B cell (primary cell): ENCODE measurements around the gene SUSD3. TPM values are rescaled to one million over a fixed set of nuclear protein-coding genes. Genes with fewer than 3 reads are reported as not detected.

ENCODE experiments used
- ATAC-seq: fragments of 200-7000 bp; cut with Tn5 transposase; one replicate; pipeline ENCODE4 v1.10.0; 2021; ENCODE audit warnings: low read depth, mild to moderate bottlenecking, moderate number of reproducible peaks, moderate library complexity
- CTCF ChIA-PET: fragments of 350-600 bp; sonication (Branson Sonifier 250); formaldehyde crosslinking; loops from one replicate; lab custom pipeline; 2021; ENCODE audit warnings: antibody characterized with exemption, inconsistent platforms; lab: Charles Lee
- POLR2A ChIA-PET: fragments of 350-600 bp; sonication (Branson Sonifier 250); formaldehyde crosslinking; loops from one replicate; lab custom pipeline; 2021; ENCODE audit warnings: antibody characterized with exemption; lab: Charles Lee
- DNase-seq: peaks from one replicate; pipeline ENCODE4 v3.0.0; 2013
- H2AFZ ChIP-seq: 2 replicates; pipeline ENCODE4 v1.6.1; 2012; ENCODE audit warnings: mild to moderate bottlenecking, low read depth, low read length; ENCODE audit not compliant: insufficient read depth, poor library complexity, severe bottlenecking
- H3K27ac ChIP-seq, 2 donors: 1 replicate in 1 of 2; 2 replicates in 1 of 2; pipeline ENCODE4 v1.5.1; 2012 to 2013; ENCODE audit warnings: low read length in 2 of 2, mild to moderate bottlenecking in 2 of 2, moderate library complexity in 1 of 2
- H3K27me3 ChIP-seq, 4 experiments: fragments of 200-600 bp in 1 of 4; sonication (generic) in 1 of 4; replicated peaks in 1 of 4; 1 replicate in 2 of 4; 2 replicates in 2 of 4; pipeline versions ENCODE4 v1.6.1 to v1.7.0; 2013 to 2016; ENCODE audit warnings: low read length in 3 of 4, mild to moderate bottlenecking in 2 of 4, mixed read lengths in 1 of 4, moderate library complexity in 1 of 4; ENCODE audit not compliant: insufficient read depth in 4 of 4, control insufficient read depth in 3 of 4; ENCODE audit errors: control extremely low read depth in 1 of 4
- H3K36me3 ChIP-seq, 2 experiments: replicated peaks in 1 of 2; 1 replicate in 1 of 2; 2 replicates in 1 of 2; pipeline versions ENCODE4 v1.6.1 to v1.7.1; 2013; ENCODE audit warnings: low read length in 1 of 2; ENCODE audit not compliant: insufficient read depth in 2 of 2, control insufficient read depth in 1 of 2; ENCODE audit errors: control extremely low read depth in 1 of 2, extremely low read depth in 1 of 2
- H3K4me1 ChIP-seq, 2 donors: fragments of 200-600 bp in 1 of 2; sonication (generic) in 1 of 2; 1 replicate in 1 of 2; 2 replicates in 1 of 2; pipeline versions ENCODE4 v1.5.1 to v1.6.1; 2013 to 2017; ENCODE audit warnings: low read length in 2 of 2; ENCODE audit not compliant: control insufficient read depth in 2 of 2, insufficient read depth in 2 of 2
- H3K4me2 ChIP-seq: replicated peaks from 2 replicates; pipeline ENCODE3; 2012; ENCODE audit warnings: mild to moderate bottlenecking, low read depth, low read length; ENCODE audit not compliant: poor library complexity, severe bottlenecking
- H3K4me3 ChIP-seq, 5 experiments: fragments of 200-600 bp in 1 of 5; sonication (generic) in 1 of 5; 1 replicate in 3 of 5; 2 replicates in 2 of 5; pipeline versions ENCODE4 v1.5.1 to v1.7.0; 2011 to 2016; ENCODE audit warnings: low read length in 4 of 5, mild to moderate bottlenecking in 4 of 5, low read depth in 2 of 5, control low read depth in 1 of 5, moderate library complexity in 1 of 5; ENCODE audit not compliant: insufficient read depth in 1 of 5; ENCODE audit errors: control extremely low read depth in 1 of 5, extremely low read depth in 1 of 5
- H3K79me2 ChIP-seq: fragments of 200-600 bp; sonication (generic); one replicate; pipeline ENCODE4 v1.6.0; 2016; ENCODE audit warnings: low read length; ENCODE audit not compliant: control insufficient read depth, insufficient read depth
- H3K9ac ChIP-seq: fragments of 200-600 bp; sonication (generic); 2 replicates; pipeline ENCODE4 v1.6.1; 2017; ENCODE audit warnings: mild to moderate bottlenecking, low read length, moderate library complexity
- H3K9me3 ChIP-seq, 3 donors: one replicate each; pipeline versions ENCODE4 v1.6.1 to v1.7.1; 2013; ENCODE audit warnings: low read length in 2 of 3; ENCODE audit not compliant: control insufficient read depth in 2 of 3, insufficient read depth in 1 of 3; ENCODE audit errors: control extremely low read depth in 1 of 3
- H4K20me1 ChIP-seq: 2 replicates; pipeline ENCODE4 v1.6.0; 2012; ENCODE audit warnings: mild to moderate bottlenecking, low read length; ENCODE audit not compliant: insufficient read depth, control insufficient read depth, poor library complexity, severe bottlenecking
- H3K27ac Mint-ChIP-seq: one replicate; pipeline ENCODE4 v1.8.0; 2021; ENCODE audit warnings: mixed read lengths
- H3K27me3 Mint-ChIP-seq: one replicate; pipeline ENCODE4 v1.8.0; 2021; ENCODE audit warnings: mixed read lengths
- H3K4me1 Mint-ChIP-seq: one replicate; pipeline ENCODE4 v1.8.0; 2021; ENCODE audit warnings: mixed read lengths
- H3K4me3 Mint-ChIP-seq: one replicate; pipeline ENCODE4 v1.8.0; 2021; ENCODE audit warnings: mixed read lengths
- H3K9me3 Mint-ChIP-seq: one replicate; pipeline ENCODE4 v1.8.0; 2022; ENCODE audit warnings: mixed read lengths; ENCODE audit not compliant: insufficient read depth
- CTCF ChIP-seq: fragments of 200-600 bp; IDR thresholded peaks from one replicate; pipeline ENCODE4 v1.8.0; 2022; ENCODE audit warnings: antibody characterized with exemption, mild to moderate bottlenecking
- EZH2 ChIP-seq: IDR thresholded peaks from 2 replicates; pipeline ENCODE4 v1.6.1; 2012; ENCODE audit warnings: borderline replicate concordance, low read depth, mild to moderate bottlenecking, moderate library complexity, low read length; ENCODE audit not compliant: insufficient read depth, poor library complexity, severe bottlenecking
- WGBS: methylation state at CpG from one replicate; pipeline ENCODE4 v1.1.5; 2013; ENCODE audit warnings: missing lambda C conversion rate; ENCODE audit not compliant: insufficient coverage; 5-methylcytosine and 5-hydroxymethylcytosine counted together
- intact Hi-C: fragments of 100-400 bp; cut with micrococcal nuclease; formaldehyde crosslinking; loops from one replicate; pipeline ENCODE4 v1.10.0; 2022
- polyA plus RNA-seq: library from polyadenylated mRNA; depleted of rRNA; stranded (reverse); fragments of >200 nt; gene quantifications from 2 replicates; pipeline ENCODE4 v1.2.3, GENCODE V29; 2012
- total RNA-seq, 2 donors: library from RNA; stranded (reverse); fragments of 120-200 nt in 1 of 2; gene quantifications; 1 replicate in 1 of 2; 2 replicates in 1 of 2; pipeline versions ENCODE4 v1.2.3 to v1.2.4, GENCODE V29; 2013 to 2022

SUSD3 gene
- total and polyA plus RNA-seq, 2 donors (not counting 1 experiment from before 2014, with no cell fraction given), result 41.0 to 85.0 TPM

- TF ChIP-seq EZH2 (no peak), CTCF (no peak)
- Histone ChIP-seq H3K27me3 (no peaks in the 10 kb centered on the region), H2AFZ (no peak overlapping the region), H3K79me2 (no peaks in the 10 kb centered on the region), H3K4me1 (peaks cover 5% of the 10 kb centered on the region in 2 donors), H3K9ac (no peak overlapping the region), H3K4me3 (no peak overlapping the region), H3K9me3 (peaks cover 0 to 12% (median 0%) of the 10 kb centered on the region in 3 donors), H3K4me2 (no peak overlapping the region), H3K36me3 (peaks cover 9 to 59% of the 10 kb centered on the region in 2 experiments), H3K27ac (no peak overlapping the region), H4K20me1 (no peaks in the 10 kb centered on the region)
- DNase-seq (no peak), ATAC-seq (no peak)
- Mint-ChIP-seq H3K9me3 (no peaks in the 10 kb centered on the region), H3K4me1 (peaks cover 8% of the 10 kb centered on the region), H3K27ac (no peak overlapping the region), H3K27me3 (no peaks in the 10 kb centered on the region), H3K4me3 (no peak overlapping the region)
- ChIA-PET CTCF (no interaction called here), POLR2A (no interaction called here)
- WGBS, result no CpG with 5 or more reads among the region's 4 CpGs
- intact Hi-C loops, result no loop called here
These were observed 27.2 kb downstream of the SUSD3 start for GRCh38 chr9:93085676-93086075.

GRCh38 chr9:93086447-93087224 is 28.1 kb downstream of the SUSD3 start:
- ATAC-seq (no peak), DNase-seq (no peak)
- 82% methylated on average over 3 of the region's 8 CpGs for WGBS
- intact Hi-C loops, result no loop called here
- no peaks in the 10 kb centered on the region for H3K79me2 ChIP-seq
- no peak overlapping the region for H2AFZ ChIP-seq
- no peak overlapping the region for H3K27ac ChIP-seq
- Mint-ChIP-seq H3K27ac (no peak overlapping the region), H3K4me3 (no peak overlapping the region), H3K27me3 (no peaks in the 10 kb centered on the region), H3K4me1 (peaks cover 16% of the 10 kb centered on the region), H3K9me3 (peaks cover 5% of the 10 kb centered on the region)
- peaks cover 12 to 14% of the 10 kb centered on the region in 2 donors for H3K4me1 ChIP-seq
- no peaks in the 10 kb centered on the region for H3K27me3 ChIP-seq
- H3K36me3 ChIP-seq, result peaks cover 7 to 49% of the 10 kb centered on the region in 2 experiments
- H3K9me3 ChIP-seq, result peaks cover 0 to 19% (median 0%) of the 10 kb centered on the region in 3 donors
- no peak overlapping the region for H3K9ac ChIP-seq
- ChIA-PET CTCF (interaction anchor here (0.7 to 2.0 kb wide), 2 partner anchors 16 to 18 kb away, joined by 4 to 5 read pairs; no protein-coding TSS in a partner anchor), POLR2A (no interaction called here)
- H3K4me2 ChIP-seq, result no peak overlapping the region
- no peaks in the 10 kb centered on the region for H4K20me1 ChIP-seq
- no peak overlapping the region for H3K4me3 ChIP-seq
- no peak for TF ChIP-seq EZH2
